Smooth muscle cell (in vitro differentiated cells): ENCODE measurements around the gene CAPRIN2. TPM values are rescaled to one million over a fixed set of nuclear protein-coding genes. Genes with fewer than 3 reads are reported as not detected.

Experiments
- DNase-seq: peaks from one replicate; lab custom pipeline; 2025; ENCODE audit not compliant: unreplicated experiment; lab: John Stamatoyannopoulos, UW
- H2AFZ ChIP-seq: fragments of 200-600 bp; sonication (generic); 2 replicates; pipeline ENCODE4 v1.6.0; 2016; ENCODE audit warnings: antibody characterized with exemption, low read depth, mild to moderate bottlenecking
- H3F3A ChIP-seq: fragments of 200-600 bp; sonication (generic); 2 replicates; pipeline ENCODE4 v1.6.0; 2017; ENCODE audit warnings: antibody characterized with exemption, low read depth
- H3K27ac ChIP-seq: fragments of 200-600 bp; sonication (generic); 2 replicates; pipeline ENCODE4 v1.5.1; 2016; ENCODE audit warnings: low read depth, mild to moderate bottlenecking
- H3K27me3 ChIP-seq: fragments of 200-600 bp; sonication (generic); 2 replicates; pipeline ENCODE4 v1.6.1; 2016; ENCODE audit warnings: low read depth, mild to moderate bottlenecking
- H3K36me3 ChIP-seq: fragments of 200-600 bp; sonication (generic); 2 replicates; pipeline ENCODE4 v1.5.1; 2016; ENCODE audit warnings: low read depth
- H3K4me1 ChIP-seq: fragments of 200-600 bp; sonication (generic); 2 replicates; pipeline ENCODE4 v1.5.1; 2016; ENCODE audit warnings: low read depth
- H3K4me2 ChIP-seq: fragments of 200-600 bp; sonication (generic); 2 replicates; pipeline ENCODE4 v1.6.0; 2016; ENCODE audit warnings: mild to moderate bottlenecking
- H3K4me3 ChIP-seq: fragments of 200-600 bp; sonication (generic); 2 replicates; pipeline ENCODE4 v1.5.1; 2016; ENCODE audit warnings: mild to moderate bottlenecking
- H3K79me2 ChIP-seq: fragments of 200-600 bp; sonication (generic); 2 replicates; pipeline ENCODE4 v1.6.0; 2016; ENCODE audit warnings: low read depth, mild to moderate bottlenecking
- H3K9ac ChIP-seq: fragments of 200-600 bp; sonication (generic); 2 replicates; pipeline ENCODE4 v1.6.0; 2016; ENCODE audit warnings: low read depth
- H3K9me3 ChIP-seq: fragments of 200-600 bp; sonication (generic); replicated peaks from 2 replicates; pipeline ENCODE4 v1.5.1; 2016; ENCODE audit warnings: low read depth
- H4K20me1 ChIP-seq: fragments of 200-600 bp; sonication (generic); 2 replicates; pipeline ENCODE4 v1.6.0; 2016; ENCODE audit warnings: low read depth
- CTCF ChIP-seq: fragments of 200-600 bp; sonication (generic); IDR thresholded peaks from 2 replicates; pipeline ENCODE4 v1.5.1; 2017; ENCODE audit warnings: borderline replicate concordance, mild to moderate bottlenecking, antibody characterized with exemption; ENCODE audit not compliant: insufficient read depth, poor library complexity, severe bottlenecking
- WGBS: methylation state at CpG from one replicate; pipeline ENCODE4 v1.1.7; 2016; ENCODE audit warnings: low lambda C conversion rate; 5-methylcytosine and 5-hydroxymethylcytosine counted together
- polyA plus RNA-seq: library from polyadenylated mRNA; unstranded; fragments of >200 nt; fragmentation: Nextera tagmentation; extraction: Ambion mirVana; gene quantifications from 2 replicates; pipeline ENCODE4 v1.2.1, GENCODE V29; 2016
- total RNA-seq: library from RNA; depleted of rRNA; stranded (reverse); fragments of >200 nt; gene quantifications from 2 replicates; pipeline ENCODE4 v1.2.3, GENCODE V29; 2014

CAPRIN2 gene
- total and polyA plus RNA-seq, 2 experiments from 2014 or later: 14.7 to 31.0 TPM

GRCh38 chr12:30696486-30696885 is 58.3 kb downstream of the CAPRIN2 start:
- H3K4me2 ChIP-seq: peak overlapping the region; percentile 98
- DNase-seq: no peak
- H4K20me1 ChIP-seq: peaks cover 4% of the 10 kb centered on the region
- H3K4me3 ChIP-seq: peak overlapping the region; percentile 90
- H3K27ac ChIP-seq: no peak overlapping the region
- WGBS: 81% methylated on average over 14 of the region's 14 CpGs
- peaks cover 10% of the 10 kb centered on the region for H3K4me1 ChIP-seq
- no peaks in the 10 kb centered on the region for H3K9me3 ChIP-seq
- peak overlapping the region; percentile 89 for H2AFZ ChIP-seq
- peaks cover 22% of the 10 kb centered on the region for H3K79me2 ChIP-seq
- TF ChIP-seq CTCF: no peak
- H3K27me3 ChIP-seq: no peaks in the 10 kb centered on the region
- H3K9ac ChIP-seq: no peak overlapping the region
- no peaks in the 10 kb centered on the region for H3F3A ChIP-seq
- no peaks in the 10 kb centered on the region for H3K36me3 ChIP-seq

- Histone ChIP-seq H3K9ac (peak overlapping the region; percentile 74), H3K79me2 (peaks cover 22% of the 10 kb centered on the region), H3K4me2 (peak overlapping the region; percentile 98), H4K20me1 (peaks cover 8% of the 10 kb centered on the region), H3K9me3 (no peaks in the 10 kb centered on the region), H3F3A (no peaks in the 10 kb centered on the region), H3K4me3 (peak overlapping the region; percentile 90), H3K27ac (no peak overlapping the region), H3K27me3 (no peaks in the 10 kb centered on the region), H2AFZ (peak overlapping the region; percentile 89), H3K36me3 (no peaks in the 10 kb centered on the region), H3K4me1 (peaks cover 14% of the 10 kb centered on the region)
- WGBS: 19% methylated on average over 6 of the region's 6 CpGs
- no peak for DNase-seq
- no peak for TF ChIP-seq CTCF
Observed at GRCh38 chr12:30696103-30696408, 58.7 kb downstream of the CAPRIN2 start.

- H3K4me3 ChIP-seq: peak within 1 kb of the TSS; percentile 90
- peaks cover 14% of the 10 kb centered on the region for H4K20me1 ChIP-seq
- H3K79me2 ChIP-seq: peaks cover 27% of the 10 kb centered on the region
- no peaks in the 10 kb centered on the region for H3K27me3 ChIP-seq
- H3K4me2 ChIP-seq: peak within 1 kb of the TSS; percentile 98
- H3K27ac ChIP-seq: no peak within 1 kb of the TSS
- no peaks in the 10 kb centered on the region for H3K9me3 ChIP-seq
- peak within 1 kb of the TSS; percentile 74 for H3K9ac ChIP-seq
- 1% methylated on average over 47 of the region's 71 CpGs for WGBS
- peak; percentile 27 for DNase-seq
- no peaks in the 10 kb centered on the region for H3K36me3 ChIP-seq
- H3F3A ChIP-seq: no peaks in the 10 kb centered on the region
- H2AFZ ChIP-seq: peak within 1 kb of the TSS; percentile 89
- peaks cover 18% of the 10 kb centered on the region for H3K4me1 ChIP-seq
- TF ChIP-seq CTCF: peak; percentile 31
Observed at GRCh38 chr12:30695199-30696102, 59.3 kb downstream of the CAPRIN2 start, which contains the start of gene IPO8. IPO8 (minus strand) TSS chr12:30695869; CDS start chr12:30695647, 222 bp downstream.
